ENCODE results near the gene LRRC19. TPM values are rescaled to one million over a fixed set of nuclear protein-coding genes. Genes with fewer than 3 reads are reported as not detected.

The LRRC19 gene
- total and polyA plus RNA-seq, 4 donors: 0.02 to 0.28 TPM; not detected in 2

- no peak overlapping the region for H3K27ac ChIP-seq (ENCODE audit: low read depth in 1 of 2, low read length in 1 of 2)
- no peak for ATAC-seq (ENCODE audit: insufficient read depth, low FRiP score)
- H3K9me3 ChIP-seq (ENCODE audit: control insufficient read depth in 4 of 4, insufficient read depth in 3 of 4, low read length in 3 of 4): no peaks in the 10 kb centered on the region
- no peak for TF ChIP-seq CTCF (IDR thresholded peaks at IDR 0.05; ENCODE audit: control extremely low read depth, extremely low read depth)
- H3K9ac ChIP-seq (ENCODE audit: insufficient read depth in 1 of 2, low read length in 2 of 2): no peak overlapping the region
- no peaks in the 10 kb centered on the region for H3K27me3 ChIP-seq (ENCODE audit: control insufficient read depth in 3 of 3, insufficient read depth in 3 of 3, low read length in 2 of 3)
- no peak overlapping the region for H3K4me3 ChIP-seq
- DNase-seq: no peak
- H3K36me3 ChIP-seq (ENCODE audit: control insufficient read depth in 4 of 4, insufficient read depth in 4 of 4, low read length in 4 of 4): peaks cover 0 to 19% (median 3%) of the 10 kb centered on the region in 4 donors
- WGBS, 2 donors: 92 to 97% methylated on average over 5 of the region's 5 CpGs
- no peaks in the 10 kb centered on the region for H3K4me1 ChIP-seq (ENCODE audit: control insufficient read depth in 5 of 5, insufficient read depth in 5 of 5, low read length in 5 of 5)
These were observed 31.5 kb downstream of the LRRC19 start for GRCh38 chr9:26973989-26974388.

GRCh38 chr9:26971721-26972120, 33.8 kb downstream of the LRRC19 start:
- H3K4me1 ChIP-seq (ENCODE audit: control insufficient read depth in 5 of 5, insufficient read depth in 5 of 5, low read length in 5 of 5): no peaks in the 10 kb centered on the region
- ATAC-seq (ENCODE audit: insufficient read depth, low FRiP score) (no peak), DNase-seq (no peak)
- no peak overlapping the region for H3K27ac ChIP-seq (ENCODE audit: low read depth in 1 of 2, low read length in 1 of 2)
- H3K27me3 ChIP-seq (ENCODE audit: control insufficient read depth in 3 of 3, insufficient read depth in 3 of 3, low read length in 2 of 3): no peaks in the 10 kb centered on the region
- peaks cover 0 to 12% (median 5%) of the 10 kb centered on the region in 4 donors for H3K36me3 ChIP-seq (ENCODE audit: control insufficient read depth in 4 of 4, insufficient read depth in 4 of 4, low read length in 4 of 4)
- 100% methylated on average over 1 of the region's 1 CpG for WGBS, 2 donors
- no peak for TF ChIP-seq CTCF (IDR thresholded peaks at IDR 0.05; ENCODE audit: control extremely low read depth, extremely low read depth)
- H3K9ac ChIP-seq (ENCODE audit: insufficient read depth in 1 of 2, low read length in 2 of 2): no peak overlapping the region
- no peak overlapping the region for H3K4me3 ChIP-seq
- H3K9me3 ChIP-seq (ENCODE audit: control insufficient read depth in 4 of 4, insufficient read depth in 3 of 4, low read length in 3 of 4): no peaks in the 10 kb centered on the region

- ATAC-seq (ENCODE audit: insufficient read depth, low FRiP score): no peak
- TF ChIP-seq CTCF (IDR thresholded peaks at IDR 0.05; ENCODE audit: control extremely low read depth, extremely low read depth): no peak
- no peaks in the 10 kb centered on the region for H3K9me3 ChIP-seq (ENCODE audit: control insufficient read depth in 4 of 4, insufficient read depth in 3 of 4, low read length in 3 of 4)
- H3K27me3 ChIP-seq (ENCODE audit: control insufficient read depth in 3 of 3, insufficient read depth in 3 of 3, low read length in 2 of 3): no peaks in the 10 kb centered on the region
- H3K4me1 ChIP-seq (ENCODE audit: control insufficient read depth in 5 of 5, insufficient read depth in 5 of 5, low read length in 5 of 5): peaks cover 0 to 18% (median 5%) of the 10 kb centered on the region in 5 donors
- H3K9ac ChIP-seq (ENCODE audit: insufficient read depth in 1 of 2, low read length in 2 of 2): peak overlapping the region; percentile 93 to 100
- H3K36me3 ChIP-seq (ENCODE audit: control insufficient read depth in 4 of 4, insufficient read depth in 4 of 4, low read length in 4 of 4): no peaks in the 10 kb centered on the region
- 39 to 44% methylated on average over 6 of the region's 6 CpGs for WGBS, 2 donors
- H3K4me3 ChIP-seq: peak overlapping the region; percentile 74
- H3K27ac ChIP-seq (ENCODE audit: low read depth in 1 of 2, low read length in 1 of 2): peak overlapping the region; percentile 76 to 94
- DNase-seq: no peak
These were observed 48.6 kb downstream of the LRRC19 start for GRCh38 chr9:26956860-26957233.

Measured in lung (tissue), 12 donors.